ENCODE measurements around the gene TEX51.

- TF ChIP-seq CTCF (IDR thresholded peaks at IDR 0.05) = no peak
- TF ChIP-seq POLR2A (IDR thresholded peaks at IDR 0.05) = no peak
Measured at GRCh38 chr2:126890551-126891450, 7.9 kb upstream of the TEX51 start.

All from right lobe of liver (tissue), 4 donors.